OCI-LY3 (cell line): Measurements from ENCODE around the gene LBR.

ENCODE experiments used
- CTCF ChIP-seq: fragments of 200-600, 300-600 bp; sonication (generic); IDR thresholded peaks from 2 replicates; pipeline ENCODE4 v1.5.1; 2014; ENCODE audit warnings: antibody characterized with exemption, low read length, low read depth
- EZH2phosphoT487 ChIP-seq: fragments of 200-600 bp; shearing (Covaris generic); IDR thresholded peaks from 2 replicates; pipeline ENCODE4 v1.6.1; 2018; ENCODE audit warnings: antibody characterized with exemption, mixed run types, low read depth

GRCh38 chr1:225412321-225412720 lies 15.5 kb downstream of the LBR start:
- TF ChIP-seq CTCF, result no peak
- no peak for TF ChIP-seq EZH2phosphoT487
